ENCODE data around the gene RRBP1.
A peak's percentile ranks its signal among the peaks of the same experiment; 100 is the strongest.

Gene RRBP1

GRCh38 chr20:17608701-17609497 is 73.1 kb downstream of the RRBP1 start:
- DNase-seq (ENCODE audit: low spot score), result no peak

- DNase-seq (ENCODE audit: low spot score), result no peak
Measured at GRCh38 chr20:17606001-17606400, 76.0 kb downstream of the RRBP1 start.

- DNase-seq (ENCODE audit: low spot score), result no peak
Measured at GRCh38 chr20:17605131-17605660, 76.8 kb downstream of the RRBP1 start.

GRCh38 chr20:17602493-17602892 is 79.5 kb downstream of the RRBP1 start:
- DNase-seq (ENCODE audit: low spot score), result no peak

GRCh38 chr20:17601957-17602356 is 80.1 kb downstream of the RRBP1 start:
- no peak for DNase-seq (ENCODE audit: low spot score)

GRCh38 chr20:17598013-17598550 is 84.0 kb downstream of the RRBP1 start:
- no peak for DNase-seq (ENCODE audit: low spot score)

- no peak for DNase-seq (ENCODE audit: low spot score)
Measured at GRCh38 chr20:17595856-17596255, 86.2 kb downstream of the RRBP1 start.

- DNase-seq (ENCODE audit: low spot score), result no peak
Measured at GRCh38 chr20:17594443-17594842, 87.6 kb downstream of the RRBP1 start.

- no peak for DNase-seq (ENCODE audit: low spot score)
Measured at GRCh38 chr20:17593902-17594301, 88.1 kb downstream of the RRBP1 start.

- DNase-seq (ENCODE audit: low spot score), result no peak
Measured at GRCh38 chr20:17590245-17590644, 91.8 kb downstream of the RRBP1 start.

- no peak for DNase-seq (ENCODE audit: low spot score)
Measured at GRCh38 chr20:17589161-17589834, 92.7 kb downstream of the RRBP1 start.

GRCh38 chr20:17587824-17588223 is 94.2 kb downstream of the RRBP1 start:
- no peak for DNase-seq (ENCODE audit: low spot score)

- no peak for DNase-seq (ENCODE audit: low spot score)
Measured at GRCh38 chr20:17587148-17587547, 94.9 kb downstream of the RRBP1 start.

GRCh38 chr20:17586250-17586649 is 95.8 kb downstream of the RRBP1 start:
- no peak for DNase-seq (ENCODE audit: low spot score)

- DNase-seq (ENCODE audit: low spot score), result no peak
Measured at GRCh38 chr20:17584689-17585088, 97.4 kb downstream of the RRBP1 start.

- no peak for DNase-seq (ENCODE audit: low spot score)
Measured at GRCh38 chr20:17583126-17583525, 98.9 kb downstream of the RRBP1 start.

- DNase-seq (ENCODE audit: low spot score), result no peak
Measured at GRCh38 chr20:17580895-17581294, 101.1 kb downstream of the RRBP1 start.

GRCh38 chr20:17579369-17580039 is 102.5 kb downstream of the RRBP1 start:
- DNase-seq (ENCODE audit: low spot score), result peak; percentile 85

- no peak for DNase-seq (ENCODE audit: low spot score)
Measured at GRCh38 chr20:17576215-17576614, 105.8 kb downstream of the RRBP1 start.

GRCh38 chr20:17573463-17573862 is 108.6 kb downstream of the RRBP1 start:
- no peak for DNase-seq (ENCODE audit: low spot score)

- DNase-seq (ENCODE audit: low spot score), result no peak
Measured at GRCh38 chr20:17572034-17572638, 109.9 kb downstream of the RRBP1 start.

- peak; percentile 37 for DNase-seq (ENCODE audit: low spot score)
Measured at GRCh38 chr20:17571153-17571527, 110.9 kb downstream of the RRBP1 start.

All from RKO (cell line).